T-cell (primary cell): Measurements from ENCODE around the gene ACAD10. TPM values are rescaled to one million over a fixed set of nuclear protein-coding genes. Genes with fewer than 3 reads are reported as not detected.

Experiments used
- ATAC-seq, 4 experiments: fragments of 200-7000 bp in 3 of 4; fragments of 150-1000 bp in 1 of 4; cut with Tn5 transposase; replicated peaks in 1 of 4; 1 replicate in 3 of 4; 2 replicates in 1 of 4; pipeline ENCODE4 v1.10.0; 2021; ENCODE audit warnings: moderate library complexity in 3 of 4, mild to moderate bottlenecking in 2 of 4, moderate number of reproducible peaks in 1 of 4
- CTCF ChIA-PET, 2 donors: fragments of 300-600 bp; sonication (Branson Sonifier 250); formaldehyde crosslinking; loops; one replicate each; lab custom pipeline; 2022; ENCODE audit warnings: antibody characterized with exemption in 2 of 2; lab: Charles Lee
- POLR2A ChIA-PET, 2 donors: fragments of 300-600 bp; sonication (Branson Sonifier 250); formaldehyde crosslinking; loops; one replicate each; lab custom pipeline; 2022; ENCODE audit warnings: antibody characterized with exemption in 2 of 2; lab: Charles Lee
- DNase-seq, 35 experiments: peaks; one replicate each; pipeline versions ENCODE4 v3.0.0 to v3.0.0-alpha.2; 2013 to 2023
- H3K27ac ChIP-seq: one replicate; pipeline ENCODE4 v1.5.1; 2013; ENCODE audit warnings: low read length
- H3K27me3 ChIP-seq, 2 experiments: replicated peaks in 1 of 2; 1 replicate in 1 of 2; 2 replicates in 1 of 2; pipeline versions ENCODE4 v1.6.1 to v1.7.0; 2013; ENCODE audit warnings: low read length in 1 of 2, mixed read lengths in 1 of 2; ENCODE audit not compliant: control insufficient read depth in 2 of 2, insufficient read depth in 2 of 2; ENCODE audit errors: extremely low read depth in 1 of 2
- H3K36me3 ChIP-seq, 2 donors: 1 replicate in 1 of 2; 2 replicates in 1 of 2; pipeline versions ENCODE4 v1.6.1 to v1.7.0; 2013; ENCODE audit warnings: low read length in 1 of 2; ENCODE audit not compliant: control insufficient read depth in 2 of 2, insufficient read depth in 1 of 2; ENCODE audit errors: extremely low read depth in 1 of 2
- H3K4me1 ChIP-seq, 2 experiments: 1 replicate in 1 of 2; 2 replicates in 1 of 2; pipeline versions ENCODE4 v1.6.1 to v1.7.0; 2013; ENCODE audit warnings: low read length in 2 of 2, mixed read lengths in 1 of 2; ENCODE audit not compliant: insufficient read depth in 2 of 2, control insufficient read depth in 1 of 2; ENCODE audit errors: extremely low read depth in 1 of 2
- H3K4me3 ChIP-seq, 2 donors: 1 replicate in 1 of 2; 2 replicates in 1 of 2; pipeline versions ENCODE4 v1.5.1 to v1.7.0; 2013; ENCODE audit warnings: mild to moderate bottlenecking in 2 of 2, low read length in 1 of 2, moderate library complexity in 1 of 2; ENCODE audit not compliant: control insufficient read depth in 1 of 2; ENCODE audit errors: extremely low read depth in 1 of 2
- H3K9me3 ChIP-seq: 2 replicates; pipeline ENCODE4 v1.7.0; 2013
- H3K27ac Mint-ChIP-seq, 2 donors: one replicate each; pipeline ENCODE4 v1.8.0; 2020 to 2021; ENCODE audit warnings: mild to moderate bottlenecking in 2 of 2, mixed read lengths in 2 of 2
- H3K27me3 Mint-ChIP-seq, 2 donors: one replicate each; pipeline ENCODE4 v1.8.0; 2021 to 2022; ENCODE audit warnings: mixed read lengths in 2 of 2
- H3K36me3 Mint-ChIP-seq: one replicate; pipeline ENCODE4 v1.8.0; 2021; ENCODE audit warnings: mixed read lengths
- H3K4me1 Mint-ChIP-seq, 3 donors: one replicate each; pipeline ENCODE4 v1.8.0; 2020 to 2022; ENCODE audit warnings: mixed read lengths in 3 of 3, mild to moderate bottlenecking in 1 of 3
- H3K4me3 Mint-ChIP-seq, 3 donors: one replicate each; pipeline ENCODE4 v1.8.0; 2020 to 2022; ENCODE audit warnings: mild to moderate bottlenecking in 3 of 3, mixed read lengths in 3 of 3, moderate library complexity in 3 of 3
- H3K9me3 Mint-ChIP-seq, 3 donors: one replicate each; pipeline ENCODE4 v1.8.0; 2020 to 2022; ENCODE audit warnings: mixed read lengths in 3 of 3
- WGBS: methylation state at CpG from one replicate; pipeline ENCODE4 v1.1.5; 2013; ENCODE audit warnings: missing lambda C conversion rate; ENCODE audit not compliant: insufficient coverage; 5-methylcytosine and 5-hydroxymethylcytosine counted together
- total RNA-seq, 35 experiments: library from RNA in 6 of 35; stranded (reverse) in 6 of 35; fragments of 120-200 nt in 1 of 35; gene quantifications; one replicate each; pipeline versions ENCODE4 v1.2.1 to v1.2.4 and lab custom pipeline; 2013 to 2026

The ACAD10 gene
- total RNA-seq, 5 donors from 2014 or later (not counting 1 experiment from before 2014, with no cell fraction given) = 28.8 to 53.4 (median 47.9) TPM

- no peak overlapping the region for H3K27ac ChIP-seq
- no peak for DNase-seq
- CTCF ChIA-PET = no interaction called here
Observed at GRCh38 chr12:111780615-111781014, 94.8 kb downstream of the ACAD10 start.

DNA sequence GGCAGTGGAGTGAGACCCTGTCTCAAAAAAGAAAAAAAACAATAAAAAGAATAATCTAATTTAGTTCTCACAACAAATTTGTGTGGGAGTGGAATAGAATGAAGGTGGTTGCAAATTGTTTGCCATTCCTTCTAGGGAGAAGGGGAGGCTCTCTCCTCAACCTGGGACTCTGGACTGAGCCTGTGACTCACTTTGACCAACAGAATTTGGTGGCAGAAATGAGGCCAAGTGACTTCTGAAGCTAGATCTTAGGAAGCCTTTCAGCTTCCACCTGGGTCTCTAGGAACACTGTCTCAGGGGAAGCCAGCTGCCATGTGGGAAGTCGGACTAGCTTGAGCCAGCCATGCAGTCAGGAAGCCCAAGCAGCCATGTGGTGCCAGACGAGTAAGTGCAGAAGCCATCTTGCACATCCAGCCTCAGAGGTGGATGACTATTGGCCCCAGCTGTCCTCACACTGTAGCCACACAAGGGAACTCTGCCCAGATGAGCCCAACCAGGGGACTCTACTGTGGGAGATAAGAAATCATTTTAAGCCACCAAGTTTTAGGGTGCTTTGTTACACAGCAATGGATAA lies 95.3 kb downstream of the ACAD10 start:
- Mint-ChIP-seq H3K9me3 (no peaks in the 10 kb centered on the region), H3K4me1 (no peaks in the 10 kb centered on the region), H3K27ac (no peak overlapping the region), H3K4me3 (no peak overlapping the region), H3K27me3 (no peaks in the 10 kb centered on the region), H3K36me3 (peaks cover 4% of the 10 kb centered on the region)
- H3K4me3 ChIP-seq = no peak overlapping the region
- POLR2A ChIA-PET = no interaction called here
- CTCF ChIA-PET = no interaction called here
- DNase-seq (no peak), ATAC-seq (no peak)
- no peak overlapping the region for H3K27ac ChIP-seq
- H3K9me3 ChIP-seq = no peaks in the 10 kb centered on the region
- WGBS = 84% methylated on average over 2 of the region's 2 CpGs
- H3K4me1 ChIP-seq = no peaks in the 10 kb centered on the region
- H3K27me3 ChIP-seq = peaks cover 0 to 10% of the 10 kb centered on the region in 2 experiments
- H3K36me3 ChIP-seq = no peaks in the 10 kb centered on the region

More at GRCh38 chr12:111780615-111781014, 94.8 kb downstream of the ACAD10 start:
- 100% methylated on average over 1 of the region's 5 CpGs for WGBS
- H3K27ac Mint-ChIP-seq = no peak overlapping the region
- Histone ChIP-seq H3K9me3 (no peaks in the 10 kb centered on the region), H3K36me3 (no peaks in the 10 kb centered on the region), H3K27me3 (peaks cover 0 to 11% of the 10 kb centered on the region in 2 experiments), H3K4me1 (peaks cover 0 to 3% of the 10 kb centered on the region in 2 experiments), H3K4me3 (no peak overlapping the region)
- no peak for ATAC-seq
- POLR2A ChIA-PET = no interaction called here
- H3K36me3 Mint-ChIP-seq = peaks cover 4% of the 10 kb centered on the region
- no peak overlapping the region for H3K4me3 Mint-ChIP-seq
- peaks cover 0 to 4% (median 3%) of the 10 kb centered on the region in 3 donors for H3K4me1 Mint-ChIP-seq
- H3K27me3 Mint-ChIP-seq = no peaks in the 10 kb centered on the region
- H3K9me3 Mint-ChIP-seq = no peaks in the 10 kb centered on the region

DNA sequence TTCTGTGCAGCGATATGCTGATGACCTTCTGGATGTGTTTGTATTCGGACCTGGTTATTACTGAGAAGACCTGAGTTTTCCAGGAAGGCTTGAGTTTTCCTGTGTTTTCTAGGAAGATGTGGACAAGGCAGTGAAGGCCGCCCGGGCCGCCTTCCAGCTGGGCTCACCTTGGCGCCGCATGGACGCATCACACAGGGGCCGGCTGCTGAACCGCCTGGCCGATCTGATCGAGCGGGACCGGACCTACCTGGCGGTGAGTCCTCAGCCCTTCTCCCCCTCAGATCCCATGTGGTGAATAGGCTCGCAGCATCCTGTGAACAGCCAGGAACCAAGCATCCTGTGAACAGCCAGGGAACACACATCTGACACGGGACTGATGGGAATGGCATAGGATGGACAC lies 97.2 kb downstream of the ACAD10 start:
- no peaks in the 10 kb centered on the region for H3K4me1 Mint-ChIP-seq
- Histone ChIP-seq H3K27me3 (peaks cover 0 to under 1% of the 10 kb centered on the region in 2 experiments), H3K27ac (no peak overlapping the region), H3K36me3 (no peaks in the 10 kb centered on the region), H3K4me3 (no peak overlapping the region), H3K9me3 (no peaks in the 10 kb centered on the region), H3K4me1 (no peaks in the 10 kb centered on the region)
- no peaks in the 10 kb centered on the region for H3K27me3 Mint-ChIP-seq
- no peaks in the 10 kb centered on the region for H3K9me3 Mint-ChIP-seq
- no peak for ATAC-seq
- no peak for DNase-seq
- H3K36me3 Mint-ChIP-seq = peaks cover 4% of the 10 kb centered on the region
- ChIA-PET POLR2A (no interaction called here), CTCF (no interaction called here)
- H3K27ac Mint-ChIP-seq = no peak overlapping the region
- 96% methylated on average over 14 of the region's 17 CpGs for WGBS
- H3K4me3 Mint-ChIP-seq = no peak overlapping the region

- Histone ChIP-seq H3K9me3 (no peaks in the 10 kb centered on the region), H3K36me3 (no peaks in the 10 kb centered on the region), H3K27me3 (no peaks in the 10 kb centered on the region), H3K4me1 (no peaks in the 10 kb centered on the region), H3K4me3 (no peak overlapping the region), H3K27ac (no peak overlapping the region)
- POLR2A ChIA-PET = no interaction called here
- ATAC-seq (no peak), DNase-seq (no peak)
- Mint-ChIP-seq H3K27me3 (no peaks in the 10 kb centered on the region), H3K27ac (no peak overlapping the region), H3K4me1 (no peaks in the 10 kb centered on the region), H3K36me3 (peaks cover 4% of the 10 kb centered on the region), H3K9me3 (no peaks in the 10 kb centered on the region), H3K4me3 (no peak overlapping the region)
- CTCF ChIA-PET = no interaction called here
- WGBS = 74% methylated on average over 2 of the region's 4 CpGs
Observed at GRCh38 chr12:111784953-111785352, 99.1 kb downstream of the ACAD10 start.

DNA sequence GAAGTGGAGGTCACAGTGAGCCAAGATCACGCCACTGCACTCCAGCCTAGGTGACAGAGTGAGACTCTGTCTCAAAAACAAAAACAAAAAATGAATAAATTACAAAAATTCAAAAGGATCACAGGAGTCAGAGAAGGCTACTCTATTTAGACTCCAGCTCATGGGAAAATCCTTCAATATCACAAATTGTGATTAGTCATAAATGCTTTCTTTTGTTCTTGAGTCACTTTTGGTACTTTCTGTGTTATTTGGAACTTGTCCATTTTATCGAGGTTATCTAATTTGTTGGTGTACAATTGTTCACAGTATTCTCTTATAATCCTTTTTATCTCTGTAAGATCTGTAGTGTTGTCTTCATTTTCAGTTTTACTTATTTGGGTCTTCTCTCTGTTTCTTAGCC lies 99.8 kb downstream of the ACAD10 start:
- no peaks in the 10 kb centered on the region for H3K4me1 Mint-ChIP-seq
- Histone ChIP-seq H3K27ac (no peak overlapping the region), H3K36me3 (no peaks in the 10 kb centered on the region), H3K4me3 (no peak overlapping the region), H3K27me3 (no peaks in the 10 kb centered on the region), H3K4me1 (no peaks in the 10 kb centered on the region), H3K9me3 (no peaks in the 10 kb centered on the region)
- ChIA-PET POLR2A (no interaction called here), CTCF (no interaction called here)
- H3K4me3 Mint-ChIP-seq = no peak overlapping the region
- no peaks in the 10 kb centered on the region for H3K9me3 Mint-ChIP-seq
- no peaks in the 10 kb centered on the region for H3K27me3 Mint-ChIP-seq
- peaks cover 4% of the 10 kb centered on the region for H3K36me3 Mint-ChIP-seq
- no peak for DNase-seq
- H3K27ac Mint-ChIP-seq = no peak overlapping the region
- WGBS = no CpG with 5 or more reads among the region's 2 CpGs
- ATAC-seq = no peak

- no peak for ATAC-seq
- Histone ChIP-seq H3K27ac (no peak overlapping the region), H3K4me3 (no peak overlapping the region)
Observed at GRCh38 chr12:111788178-111788654, 102.4 kb downstream of the ACAD10 start.

More at GRCh38 chr12:111788178-111788654, 102.4 kb downstream of the ACAD10 start:
- H3K27me3 ChIP-seq = no peaks in the 10 kb centered on the region
- H3K27me3 Mint-ChIP-seq = no peaks in the 10 kb centered on the region
- no peaks in the 10 kb centered on the region for H3K4me1 ChIP-seq
- H3K4me1 Mint-ChIP-seq = no peaks in the 10 kb centered on the region
- no peak overlapping the region for H3K4me3 Mint-ChIP-seq
- CTCF ChIA-PET = no interaction called here
- no peaks in the 10 kb centered on the region for H3K9me3 ChIP-seq
- 73% methylated on average over 2 of the region's 8 CpGs for WGBS
- no peak overlapping the region for H3K27ac Mint-ChIP-seq
- H3K9me3 Mint-ChIP-seq = no peaks in the 10 kb centered on the region
- POLR2A ChIA-PET = interaction anchor here in 1 of 2 donors (0.5 kb wide), 1 partner anchor 1534 kb away, joined by 3 read pairs; no protein-coding TSS in a partner anchor
- no peaks in the 10 kb centered on the region for H3K36me3 ChIP-seq
- no peaks in the 10 kb centered on the region for H3K36me3 Mint-ChIP-seq
- no peak for DNase-seq
